DMS79 treated with DMSO at 0.1 percent for 48 hours (cell line): ENCODE measurements around the gene DLGAP5.

Experiments
- DNase-seq: peaks from one replicate; lab custom pipeline; 2025; lab: John Stamatoyannopoulos, UW

DLGAP5 gene

GRCh38 chr14:55180434-55180833 is 11.0 kb downstream of the DLGAP5 start:
- peak; percentile 86 for DNase-seq

- DNase-seq, result no peak
Measured at GRCh38 chr14:55180006-55180405, 11.4 kb downstream of the DLGAP5 start.

GRCh38 chr14:55170526-55170925 is 20.9 kb downstream of the DLGAP5 start:
- DNase-seq, result no peak

GRCh38 chr14:55160989-55161388 is 30.4 kb downstream of the DLGAP5 start:
- DNase-seq, result peak; percentile 63

- no peak for DNase-seq
Measured at GRCh38 chr14:55158412-55158811, 33.0 kb downstream of the DLGAP5 start.

GRCh38 chr14:55157080-55157479 is 34.3 kb downstream of the DLGAP5 start:
- no peak for DNase-seq

GRCh38 chr14:55153951-55154350 is 37.4 kb downstream of the DLGAP5 start:
- no peak for DNase-seq

- no peak for DNase-seq
Measured at GRCh38 chr14:55152052-55152753, 39.2 kb downstream of the DLGAP5 start.

GRCh38 chr14:55151601-55152000 is 39.8 kb downstream of the DLGAP5 start:
- no peak for DNase-seq

GRCh38 chr14:55146425-55146824 is 45.0 kb downstream of the DLGAP5 start:
- no peak for DNase-seq

GRCh38 chr14:55142466-55142865 is 48.9 kb downstream of the DLGAP5 start:
- DNase-seq, result no peak

GRCh38 chr14:55141825-55142224 is 49.6 kb downstream of the DLGAP5 start:
- no peak for DNase-seq

GRCh38 chr14:55139696-55140509 is 51.5 kb downstream of the DLGAP5 start:
- DNase-seq, result no peak

GRCh38 chr14:55139141-55139540 is 52.2 kb downstream of the DLGAP5 start:
- DNase-seq, result no peak

GRCh38 chr14:55138091-55138490 is 53.3 kb downstream of the DLGAP5 start:
- no peak for DNase-seq

GRCh38 chr14:55136885-55137786 is 54.2 kb downstream of the DLGAP5 start:
- DNase-seq, result no peak

GRCh38 chr14:55136241-55136640 is 55.1 kb downstream of the DLGAP5 start:
- no peak for DNase-seq

- DNase-seq, result no peak
Measured at GRCh38 chr14:55133416-55133815, 58.0 kb downstream of the DLGAP5 start.

GRCh38 chr14:55131370-55132137 is 59.8 kb downstream of the DLGAP5 start:
- peak; percentile 71 for DNase-seq

- no peak for DNase-seq
Measured at GRCh38 chr14:55130196-55130550, 61.2 kb downstream of the DLGAP5 start.

- DNase-seq, result no peak
Measured at GRCh38 chr14:55129428-55130195, 61.8 kb downstream of the DLGAP5 start.
